ENCODE data around the gene SYK.

The SYK gene

GRCh38 chr9:90841615-90842014 is 40.0 kb downstream of the SYK start:
- in situ Hi-C loops (cut with MboI; ENCODE audit: low pct_unique_long_range_greater_than_20kb, low sequenced_read_pairs) = no loop called here

GRCh38 chr9:90842176-90842777 is 40.7 kb downstream of the SYK start:
- in situ Hi-C loops (cut with MboI; ENCODE audit: low pct_unique_long_range_greater_than_20kb, low sequenced_read_pairs) = no loop called here
- DNase-seq = no peak

More at GRCh38 chr9:90841615-90842014, 40.0 kb downstream of the SYK start:
- DNase-seq = no peak

DNA sequence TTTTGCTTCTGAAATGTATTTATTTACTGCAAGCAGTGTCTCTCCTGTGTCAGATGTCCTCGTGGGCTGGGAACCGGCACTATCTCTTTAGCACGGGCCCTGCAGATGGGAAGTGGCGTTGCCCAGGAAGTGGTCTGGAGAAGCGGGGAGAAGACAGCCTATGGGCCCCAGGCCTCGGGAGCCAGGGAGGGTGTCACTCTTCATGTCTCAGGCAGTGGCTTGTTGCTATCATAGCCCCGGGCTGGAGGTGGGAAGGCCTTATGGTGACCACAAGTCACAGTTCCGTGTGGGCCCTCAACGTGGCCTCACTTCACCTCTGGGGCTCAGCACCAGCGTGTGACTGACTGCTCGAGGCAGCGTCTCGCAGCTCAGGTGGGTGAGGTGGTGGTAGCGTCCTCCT is 41.4 kb downstream of the SYK start:
- DNase-seq = peak; percentile 60
- in situ Hi-C loops (cut with MboI; ENCODE audit: low pct_unique_long_range_greater_than_20kb, low sequenced_read_pairs) = no loop called here

DNA sequence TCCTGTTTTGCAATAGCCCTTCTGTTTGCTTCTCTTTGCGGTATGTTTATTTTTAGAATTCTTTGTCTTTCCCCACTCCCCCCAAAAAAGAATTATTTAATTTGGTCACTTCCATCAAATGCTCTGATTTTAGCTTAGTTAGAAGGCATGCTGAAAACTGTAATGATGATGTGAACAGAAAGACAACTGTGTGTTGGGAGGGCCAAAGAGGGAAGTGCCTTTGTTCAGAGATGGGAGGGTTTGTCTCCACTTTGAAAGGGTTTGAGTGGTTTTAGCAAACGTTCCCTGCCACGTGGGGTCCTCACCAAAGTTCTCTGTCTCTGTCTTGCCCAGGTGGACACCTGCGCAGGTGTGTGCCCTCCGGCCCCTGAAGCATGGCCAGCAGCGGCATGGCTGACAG is 41.9 kb downstream of the SYK start:
- in situ Hi-C loops (cut with MboI; ENCODE audit: low pct_unique_long_range_greater_than_20kb, low sequenced_read_pairs) = no loop called here
- DNase-seq = peak; percentile 27

DNA sequence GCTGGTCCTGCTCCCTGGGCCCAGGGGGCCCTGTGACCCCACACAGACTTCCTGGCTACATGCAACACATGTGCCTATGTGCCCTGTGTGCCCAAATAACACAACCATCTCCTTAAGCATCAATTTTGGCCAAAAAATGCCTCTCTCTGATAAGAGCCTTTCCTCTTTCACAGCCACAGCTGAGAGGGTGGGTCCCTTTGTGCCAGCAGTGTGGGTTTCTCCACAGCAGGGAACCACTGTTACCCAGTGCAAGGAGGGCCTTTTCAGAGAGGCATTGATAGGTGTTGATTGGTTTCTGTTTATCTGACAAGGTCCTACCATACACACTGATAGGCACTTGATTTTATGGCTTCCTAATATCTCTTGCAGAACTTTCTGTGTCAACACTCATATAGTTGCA is 42.7 kb downstream of the SYK start:
- in situ Hi-C loops (cut with MboI; ENCODE audit: low pct_unique_long_range_greater_than_20kb, low sequenced_read_pairs) = no loop called here
- no peak for DNase-seq

DNA sequence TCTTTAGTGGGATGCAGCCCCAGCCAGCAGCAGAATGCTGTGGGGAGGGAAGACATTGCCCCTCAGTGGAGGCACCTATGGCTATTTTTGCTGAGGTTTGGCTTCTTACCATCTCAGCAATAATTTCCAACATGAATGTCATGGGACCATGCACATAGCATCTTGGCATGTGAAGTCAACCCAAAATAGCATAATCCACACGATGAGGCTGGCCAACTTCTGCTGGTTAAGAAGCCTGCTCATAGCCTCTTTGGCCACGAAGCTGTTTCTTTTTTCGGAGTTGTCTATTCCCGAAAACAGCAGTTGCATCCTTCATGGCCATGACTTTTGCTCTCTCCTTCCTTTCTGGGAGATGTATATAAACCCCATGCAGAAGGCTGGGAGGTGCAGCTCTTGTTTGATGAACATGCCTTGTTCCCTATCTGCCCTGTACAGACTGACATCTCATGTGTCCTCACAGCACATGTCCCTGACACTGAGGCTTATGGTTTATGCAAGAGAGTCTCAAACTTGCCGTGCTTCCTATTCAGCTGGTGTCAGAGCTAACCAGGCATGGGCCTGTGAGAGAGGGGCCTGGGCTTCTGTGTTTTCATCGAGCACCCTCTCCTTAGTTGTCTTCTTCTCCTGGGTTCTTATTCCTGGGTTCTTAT is 45.3 kb downstream of the SYK start:
- in situ Hi-C loops (cut with MboI; ENCODE audit: low pct_unique_long_range_greater_than_20kb, low sequenced_read_pairs) = no loop called here
- no peak for DNase-seq

DNA sequence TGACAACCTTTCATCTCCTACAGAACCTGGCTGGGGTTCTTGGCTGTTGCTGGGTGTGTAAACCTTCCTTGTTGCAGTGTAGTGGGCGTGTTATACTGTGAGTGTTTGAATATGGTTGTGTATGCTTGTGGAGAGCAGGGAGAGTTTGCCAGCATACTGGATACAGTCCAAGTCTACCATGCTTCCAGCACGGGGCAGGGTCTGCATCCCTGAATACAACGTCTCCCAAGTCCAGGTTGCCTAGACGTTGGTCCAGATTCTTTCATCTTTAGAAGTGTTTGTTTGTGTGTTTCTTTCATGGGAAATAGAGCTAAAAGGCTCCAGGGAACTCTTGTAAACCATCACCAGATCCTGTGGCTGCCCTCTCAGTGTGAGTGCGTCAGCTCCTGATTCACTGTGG is 46.4 kb downstream of the SYK start:
- no peak for DNase-seq
- in situ Hi-C loops (cut with MboI; ENCODE audit: low pct_unique_long_range_greater_than_20kb, low sequenced_read_pairs) = no loop called here

- in situ Hi-C loops (cut with MboI; ENCODE audit: low pct_unique_long_range_greater_than_20kb, low sequenced_read_pairs) = no loop called here
- no peak for DNase-seq
Observed at GRCh38 chr9:90848866-90849265, 47.2 kb downstream of the SYK start.

DNA sequence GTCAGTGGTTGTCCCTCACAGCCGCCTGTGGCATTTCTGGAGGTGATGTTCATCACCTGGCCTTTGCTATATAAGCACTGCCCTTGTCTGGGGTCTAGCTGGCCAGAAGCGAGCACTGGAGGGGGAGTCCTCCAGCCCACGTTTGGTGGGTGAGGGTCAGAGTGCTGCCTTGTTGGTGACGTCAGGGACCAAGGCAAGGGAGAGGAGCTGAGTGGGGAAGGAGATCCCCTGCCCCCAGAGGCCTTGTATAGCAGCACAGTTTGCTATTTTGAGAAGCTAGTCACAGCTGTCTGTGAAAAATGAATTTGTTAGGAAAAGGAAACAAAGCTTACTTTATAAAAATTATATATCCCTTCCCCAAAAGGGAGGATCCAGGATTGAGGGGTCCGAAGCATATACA is 49.8 kb downstream of the SYK start:
- no peak for DNase-seq
- in situ Hi-C loops (cut with MboI; ENCODE audit: low pct_unique_long_range_greater_than_20kb, low sequenced_read_pairs) = loop anchor here (25.0 kb wide), 2 partner anchors 639 to 1264 kb away; no protein-coding TSS in a partner anchor

DNA sequence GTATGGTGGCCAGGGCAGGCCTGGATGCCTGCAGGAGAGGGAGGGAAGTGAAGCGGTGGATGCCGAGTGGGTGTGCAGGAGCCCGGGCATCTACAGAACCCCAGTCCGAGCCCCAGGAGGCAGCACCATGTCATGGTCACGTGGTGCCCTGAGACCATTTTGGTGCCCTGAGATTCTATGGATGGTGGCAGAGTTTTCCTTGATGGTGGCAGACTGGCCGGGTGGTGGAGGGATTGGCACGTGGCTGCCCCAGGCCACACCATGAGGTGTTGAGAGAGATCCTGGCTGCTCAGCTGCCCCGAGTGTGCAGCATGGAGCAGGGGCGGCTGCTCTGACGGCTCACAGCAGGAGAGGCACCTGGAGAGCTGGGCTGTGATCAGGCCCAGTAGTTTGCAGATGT is 52.3 kb downstream of the SYK start:
- in situ Hi-C loops (cut with MboI; ENCODE audit: low pct_unique_long_range_greater_than_20kb, low sequenced_read_pairs) = loop anchor here (25.0 kb wide), 2 partner anchors 642 to 1267 kb away; no protein-coding TSS in a partner anchor
- no peak for DNase-seq

- in situ Hi-C loops (cut with MboI; ENCODE audit: low pct_unique_long_range_greater_than_20kb, low sequenced_read_pairs) = loop anchor here (25.0 kb wide), 2 partner anchors 642 to 1267 kb away; no protein-coding TSS in a partner anchor
Observed at GRCh38 chr9:90854637-90855175, 53.1 kb downstream of the SYK start.

GRCh38 chr9:90855208-90855902 is 53.7 kb downstream of the SYK start:
- in situ Hi-C loops (cut with MboI; ENCODE audit: low pct_unique_long_range_greater_than_20kb, low sequenced_read_pairs) = loop anchor here (25.0 kb wide), 2 partner anchors 643 to 1268 kb away; no protein-coding TSS in a partner anchor
- DNase-seq = no peak

More at GRCh38 chr9:90854637-90855175, 53.1 kb downstream of the SYK start:
- DNase-seq = no peak

DNA sequence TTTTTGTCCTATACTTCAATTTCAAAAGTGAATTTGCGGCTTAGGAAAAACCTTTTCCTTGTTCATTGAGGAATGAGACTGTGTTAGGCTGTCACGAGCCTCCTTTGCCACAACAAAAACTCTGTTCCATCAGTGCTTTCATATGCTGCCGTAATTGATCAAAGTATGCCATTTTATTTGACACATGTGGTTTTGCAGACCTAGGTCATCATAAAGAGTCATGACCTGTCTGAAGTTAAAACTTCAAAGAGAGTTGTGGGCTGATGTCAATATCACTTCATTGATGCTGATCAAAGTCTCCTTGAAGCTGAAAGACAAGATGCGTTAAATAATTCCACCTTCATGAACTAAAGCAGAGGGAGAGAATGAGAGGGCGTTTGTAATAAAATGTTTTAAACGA is 55.5 kb downstream of the SYK start:
- in situ Hi-C loops (cut with MboI; ENCODE audit: low pct_unique_long_range_greater_than_20kb, low sequenced_read_pairs) = loop anchor here (25.0 kb wide), 2 partner anchors 645 to 1270 kb away; no protein-coding TSS in a partner anchor
- no peak for DNase-seq

- in situ Hi-C loops (cut with MboI; ENCODE audit: low pct_unique_long_range_greater_than_20kb, low sequenced_read_pairs) = loop anchor here (25.0 kb wide), 2 partner anchors 646 to 1271 kb away; no protein-coding TSS in a partner anchor
- no peak for DNase-seq
Observed at GRCh38 chr9:90857855-90858254, 56.2 kb downstream of the SYK start.

DNA sequence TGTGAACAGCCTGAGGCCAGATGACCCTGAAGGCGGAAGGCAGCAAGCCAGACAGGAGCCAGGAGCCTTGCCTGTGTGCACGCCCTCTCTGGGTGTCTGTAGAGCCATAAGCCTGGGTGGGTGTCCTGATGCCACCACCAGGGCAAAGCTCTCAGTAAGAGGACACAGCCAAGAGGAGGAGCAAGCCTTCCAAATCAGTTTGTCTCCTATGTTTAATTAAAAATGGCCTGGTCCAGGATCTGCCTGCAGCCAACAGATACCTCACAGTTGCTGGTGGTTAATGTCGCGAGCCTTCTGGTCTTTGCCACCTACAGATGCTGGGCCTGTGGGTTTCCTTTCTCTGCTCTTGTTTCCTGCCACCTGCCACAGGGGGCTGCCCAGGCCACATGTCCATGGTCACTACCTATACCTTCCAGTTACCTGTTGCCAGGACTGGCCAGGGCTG is 56.9 kb downstream of the SYK start:
- in situ Hi-C loops (cut with MboI; ENCODE audit: low pct_unique_long_range_greater_than_20kb, low sequenced_read_pairs) = loop anchor here (25.0 kb wide), 2 partner anchors 646 to 1271 kb away; no protein-coding TSS in a partner anchor

DNA sequence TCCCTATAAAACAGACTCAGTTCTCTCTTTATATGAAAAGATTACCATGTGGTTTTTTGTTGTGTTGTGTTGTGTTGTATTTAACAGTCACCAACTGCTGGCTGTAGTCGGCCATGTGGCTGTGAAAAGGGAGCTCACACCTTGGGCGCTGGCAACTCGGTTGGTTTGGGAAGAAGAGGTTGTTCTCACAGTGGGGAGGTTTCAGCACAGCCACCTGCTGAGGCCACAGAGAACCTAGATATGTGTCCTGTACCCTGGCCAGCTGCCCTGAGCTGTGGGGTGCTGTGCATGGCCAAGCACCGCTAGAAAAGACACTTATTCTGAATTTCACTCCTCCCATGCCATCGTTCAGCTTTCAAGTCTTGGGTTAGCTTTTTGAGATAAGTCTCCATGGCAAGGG is 58.8 kb downstream of the SYK start:
- no peak for DNase-seq
- in situ Hi-C loops (cut with MboI; ENCODE audit: low pct_unique_long_range_greater_than_20kb, low sequenced_read_pairs) = loop anchor here (25.0 kb wide), 2 partner anchors 648 to 1273 kb away; no protein-coding TSS in a partner anchor

More for the DNA sequence above, 56.9 kb downstream of the SYK start:
- DNase-seq = no peak

- in situ Hi-C loops (cut with MboI; ENCODE audit: low pct_unique_long_range_greater_than_20kb, low sequenced_read_pairs) = loop anchor here (25.0 kb wide), 2 partner anchors 649 to 1274 kb away; no protein-coding TSS in a partner anchor
Observed at GRCh38 chr9:90860826-90861225, 59.2 kb downstream of the SYK start.

DNA sequence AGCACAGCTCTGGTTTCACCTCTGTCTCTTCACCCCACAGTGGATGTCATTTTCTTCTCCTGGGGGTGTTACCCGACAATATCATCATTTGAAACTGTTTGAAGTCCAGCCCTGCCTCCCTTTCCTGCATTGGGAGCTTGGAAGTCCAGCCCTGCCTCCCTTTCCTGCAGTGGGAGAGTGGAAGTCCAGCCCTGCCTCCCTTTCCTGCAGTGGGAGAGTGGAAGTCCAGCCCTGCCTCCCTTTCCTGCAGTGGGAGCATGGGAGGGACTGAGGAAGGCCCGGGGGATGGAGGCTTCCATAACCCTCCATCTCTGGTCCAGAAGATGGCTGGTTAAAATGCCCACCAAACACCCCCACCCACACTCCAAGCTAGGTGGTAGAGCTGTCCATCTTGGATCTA is 59.8 kb downstream of the SYK start:
- no peak for DNase-seq
- in situ Hi-C loops (cut with MboI; ENCODE audit: low pct_unique_long_range_greater_than_20kb, low sequenced_read_pairs) = loop anchor here (25.0 kb wide), 2 partner anchors 649 to 1274 kb away; no protein-coding TSS in a partner anchor

More at GRCh38 chr9:90860826-90861225, 59.2 kb downstream of the SYK start:
- DNase-seq = peak; percentile 43
